HPDE6-E6E7 (cell line): Measurements from ENCODE around the gene BAHCC1.
A peak's percentile ranks its signal among the peaks of the same experiment; 100 is the strongest.

Experiments
- DNase-seq: peaks from one replicate; pipeline ENCODE4 v3.0.0; 2011; ENCODE audit warnings: missing footprints; ENCODE audit errors: extremely low spot score

Gene BAHCC1

DNA sequence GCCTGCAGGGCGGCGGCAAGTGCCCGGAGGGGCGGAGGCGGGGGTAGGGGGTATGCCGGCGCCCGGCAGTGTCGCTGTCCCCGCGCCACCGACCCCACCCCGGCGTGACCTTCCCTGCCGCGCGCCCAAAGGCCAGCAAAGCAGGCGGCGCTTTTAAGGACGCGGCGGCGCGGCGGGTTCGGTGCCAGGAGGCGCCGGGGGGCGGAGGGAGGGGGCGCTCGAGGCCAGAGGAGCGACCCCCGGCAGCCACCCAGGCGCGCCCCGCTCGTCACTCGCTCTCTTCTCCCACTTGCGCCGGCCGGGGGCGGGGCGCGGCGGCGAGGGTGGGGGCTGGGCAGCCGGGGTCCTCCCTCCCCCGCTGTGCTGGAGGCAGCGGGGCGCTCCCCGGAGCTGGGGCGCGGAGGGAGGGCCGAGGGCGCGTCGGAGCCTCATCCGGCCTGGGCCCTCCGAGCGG lies 8.6 kb upstream of the BAHCC1 start:
- no peak for DNase-seq

DNA sequence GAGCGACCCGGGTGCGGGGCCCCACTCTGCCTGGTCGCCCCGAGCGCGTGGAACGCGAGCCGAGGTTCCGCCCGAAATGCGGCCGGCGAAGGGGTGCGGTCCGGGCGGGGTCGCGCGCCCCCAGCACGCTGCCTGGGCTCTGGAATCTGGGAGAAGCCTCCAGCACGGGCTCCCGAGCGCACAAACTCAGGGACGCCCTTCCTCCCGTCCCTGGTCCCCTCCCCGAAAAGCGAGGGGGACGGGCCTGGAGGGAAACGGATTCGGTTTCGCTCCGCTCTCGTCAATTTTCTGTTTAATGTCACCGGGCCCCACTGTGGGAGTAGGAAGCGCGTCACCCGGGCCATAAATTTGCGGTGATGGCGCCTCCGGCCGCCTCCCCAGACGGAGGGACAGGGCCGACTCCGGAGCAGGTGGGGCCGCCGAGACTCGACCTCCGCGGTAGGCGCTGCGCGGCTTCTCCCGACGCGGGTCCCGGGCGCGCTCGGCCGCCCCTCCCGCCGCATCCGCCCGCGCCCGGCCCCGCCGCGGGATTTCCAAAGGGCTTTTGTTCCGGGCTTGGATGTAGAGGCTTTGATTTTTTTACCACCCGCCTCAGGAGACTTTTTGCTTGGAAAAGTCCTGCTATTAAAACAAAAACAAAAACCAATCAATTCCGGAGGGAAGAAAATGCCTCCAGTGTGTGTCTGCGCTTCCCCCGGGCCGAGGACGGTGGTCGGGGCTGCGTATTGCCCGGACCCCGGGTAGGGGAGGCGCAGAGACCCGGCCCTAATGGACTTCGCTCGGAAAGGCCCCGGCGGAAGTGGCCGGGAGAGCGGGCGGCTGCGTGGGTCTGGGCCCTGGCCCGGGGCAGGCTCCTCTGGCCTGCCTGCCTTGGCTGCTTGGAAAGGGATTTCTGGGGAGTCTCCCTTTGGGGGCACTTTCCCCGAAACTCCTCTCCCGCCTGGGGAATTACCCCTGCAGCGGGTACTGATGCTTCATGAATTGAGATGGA lies 7.9 kb upstream of the BAHCC1 start:
- no peak for DNase-seq

DNA sequence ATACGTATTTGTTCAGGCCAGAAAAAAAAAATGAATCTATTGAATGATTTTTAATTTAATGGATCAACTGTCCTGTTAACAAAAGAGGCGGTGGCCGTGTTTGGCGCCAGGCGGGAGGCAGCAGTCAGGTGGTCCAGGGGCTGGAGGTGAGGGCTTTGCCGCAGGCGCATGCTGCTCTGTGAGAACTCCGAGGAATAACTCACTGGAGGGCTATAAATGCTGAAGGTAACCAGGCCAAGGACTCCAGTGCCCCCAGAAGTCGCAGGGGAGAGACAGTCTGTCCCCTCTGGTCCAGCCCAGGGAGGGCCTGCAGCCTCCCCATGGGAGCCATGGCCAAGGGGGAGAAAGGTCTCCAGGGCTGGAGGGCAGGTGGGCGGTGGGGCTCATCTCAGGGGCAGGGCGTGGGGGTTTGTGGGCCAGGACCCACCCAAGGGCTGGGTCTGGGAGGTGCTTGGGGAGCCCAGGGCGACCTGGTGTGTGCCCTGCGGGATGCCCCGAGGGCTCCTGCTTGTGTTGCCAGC lies 7.1 kb upstream of the BAHCC1 start:
- no peak for DNase-seq

DNA sequence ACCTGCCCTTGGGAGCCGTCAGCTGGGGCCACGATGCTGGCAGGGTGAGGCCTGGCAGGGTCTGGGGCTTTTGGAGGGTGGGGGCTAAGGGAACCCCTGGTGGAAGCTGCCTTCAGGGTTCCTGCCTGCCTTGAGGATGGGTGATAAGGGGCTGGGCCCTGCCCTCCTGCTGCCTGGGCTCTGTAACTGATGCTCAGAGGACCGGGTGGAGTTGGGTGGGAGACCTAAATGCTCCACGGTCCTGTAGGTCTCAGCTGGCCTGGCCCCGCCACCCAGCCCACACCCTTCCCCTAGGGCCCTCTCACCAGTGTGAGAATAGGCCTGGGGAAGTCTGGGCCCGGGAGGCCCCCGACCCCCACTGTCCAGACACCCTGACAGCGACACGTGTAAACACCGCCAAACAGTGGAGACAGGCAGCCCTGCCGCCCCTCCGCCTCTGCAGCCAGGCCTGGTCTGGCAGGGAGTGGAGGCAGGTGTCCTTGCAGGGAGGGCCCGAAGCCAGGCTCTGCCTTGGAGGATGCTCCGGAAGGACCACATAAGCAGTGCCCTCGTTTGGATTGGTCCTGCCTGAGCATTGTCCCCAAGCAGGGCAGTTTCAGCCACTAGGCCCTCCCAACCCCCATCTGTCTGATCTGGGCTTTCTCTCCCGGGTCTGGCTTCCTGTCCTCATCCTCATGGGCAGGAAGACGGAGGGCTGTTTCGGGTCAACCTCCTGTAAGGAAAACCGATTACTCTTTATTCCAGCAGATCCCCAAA lies 6.5 kb upstream of the BAHCC1 start:
- DNase-seq: no peak

DNA sequence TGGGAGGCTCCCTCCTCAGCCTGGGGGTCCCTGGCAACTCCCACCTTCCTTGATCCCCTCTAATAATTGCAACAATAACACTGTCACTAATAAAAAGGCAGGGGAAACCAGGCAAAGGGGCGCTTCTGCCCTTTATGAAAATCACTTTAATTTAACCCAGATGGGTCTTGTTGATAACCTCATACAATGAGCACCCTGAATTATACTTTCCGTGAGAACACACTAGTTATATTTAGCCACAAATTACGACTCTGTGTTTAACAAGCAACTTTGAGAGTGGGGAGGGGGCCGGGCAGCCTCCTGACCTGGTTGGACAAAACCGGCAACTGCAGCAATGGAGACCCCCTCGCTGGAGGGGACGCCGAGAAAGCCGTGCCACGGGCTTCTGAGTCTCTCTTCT lies 5.7 kb upstream of the BAHCC1 start:
- DNase-seq: no peak

DNA sequence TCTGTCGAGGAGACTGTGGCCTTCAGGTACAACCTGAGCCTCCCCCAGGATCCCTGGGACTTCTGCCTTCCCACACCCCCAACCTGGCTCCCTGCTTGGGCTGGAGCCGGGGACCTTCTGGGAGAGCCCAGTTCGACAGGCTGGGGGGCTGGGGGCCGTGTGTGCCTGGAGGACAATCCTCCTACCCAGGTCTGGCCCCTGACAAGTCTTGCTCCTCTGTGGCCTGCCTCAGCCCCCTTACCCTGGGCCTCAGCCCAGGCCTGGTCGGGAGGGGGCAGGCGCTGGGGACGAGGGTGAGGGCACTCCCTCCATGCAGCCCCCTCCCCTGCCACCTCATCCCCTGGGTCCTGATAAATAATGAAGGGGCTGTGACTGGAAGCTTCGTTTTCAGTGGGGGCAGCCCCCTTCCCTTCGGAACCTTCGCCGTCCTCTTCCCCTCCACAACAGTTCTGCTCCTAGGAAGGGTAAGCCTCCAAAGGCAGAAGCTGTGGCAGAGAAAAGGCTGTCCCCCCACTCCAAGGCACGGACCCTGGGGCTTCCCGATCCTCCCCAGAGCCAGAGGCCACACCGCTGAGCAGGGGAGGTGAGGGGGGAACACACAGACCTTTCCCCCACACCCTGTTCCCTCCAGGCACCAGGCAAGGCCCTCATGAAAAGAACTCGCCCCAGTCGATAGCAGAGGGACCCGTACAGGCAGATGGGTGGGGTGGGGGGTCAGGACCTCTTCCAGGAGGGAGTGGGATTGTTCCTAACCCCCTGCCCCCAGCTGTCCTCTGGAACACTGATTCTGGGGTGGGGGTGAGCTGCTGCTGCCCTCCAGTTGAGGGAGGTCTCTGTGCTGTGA lies 5.0 kb upstream of the BAHCC1 start:
- no peak for DNase-seq

DNA sequence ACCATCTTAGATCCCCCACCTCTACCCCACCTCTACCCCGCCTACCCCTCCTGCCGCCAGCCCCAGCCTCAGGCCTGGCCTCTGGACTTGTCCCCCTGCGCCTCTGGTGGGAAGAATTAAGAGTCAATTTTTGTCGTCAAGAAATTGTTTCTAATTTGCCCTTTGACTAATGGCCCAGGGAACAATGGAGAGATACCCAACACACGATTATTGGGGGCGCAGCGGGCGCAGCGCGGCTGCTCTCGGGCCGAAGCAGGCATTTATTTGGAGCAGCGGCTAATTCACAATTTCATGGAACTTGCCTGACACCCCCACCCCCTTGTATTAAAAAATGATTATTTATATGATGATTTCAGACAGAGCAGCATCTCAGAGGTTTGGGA lies 4.4 kb upstream of the BAHCC1 start:
- no peak for DNase-seq

DNA sequence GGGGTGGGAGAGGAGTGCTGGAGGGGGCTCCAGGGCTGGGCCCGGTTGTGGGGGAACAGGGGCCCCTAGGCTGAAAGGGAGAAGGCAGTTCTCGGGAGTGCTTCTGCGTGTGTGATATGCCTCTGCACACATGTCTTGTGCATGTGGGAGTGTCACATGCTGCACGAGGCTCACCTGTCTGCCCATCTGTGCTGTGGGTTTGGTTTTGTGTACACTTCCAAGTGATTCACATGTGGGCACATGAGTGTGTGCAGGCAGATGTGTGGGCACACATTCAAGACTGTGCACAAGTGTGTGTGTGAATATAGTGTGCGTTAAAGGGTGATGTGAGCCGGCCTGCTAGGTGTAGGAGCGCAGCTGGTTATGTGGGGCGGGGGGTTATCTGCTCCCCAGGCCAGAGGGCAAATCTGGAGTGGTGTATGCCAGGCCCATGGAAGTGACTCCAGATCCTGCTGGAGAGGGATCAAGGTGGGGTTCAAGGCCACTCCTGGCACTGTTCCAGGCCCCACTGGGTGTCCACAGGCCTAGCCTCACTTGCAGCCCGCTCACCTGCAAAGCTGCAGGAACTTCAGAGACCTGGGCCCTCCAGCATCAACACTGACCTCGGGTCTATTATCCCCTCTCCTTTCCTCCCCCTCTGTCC lies 3.8 kb upstream of the BAHCC1 start:
- DNase-seq: no peak

DNA sequence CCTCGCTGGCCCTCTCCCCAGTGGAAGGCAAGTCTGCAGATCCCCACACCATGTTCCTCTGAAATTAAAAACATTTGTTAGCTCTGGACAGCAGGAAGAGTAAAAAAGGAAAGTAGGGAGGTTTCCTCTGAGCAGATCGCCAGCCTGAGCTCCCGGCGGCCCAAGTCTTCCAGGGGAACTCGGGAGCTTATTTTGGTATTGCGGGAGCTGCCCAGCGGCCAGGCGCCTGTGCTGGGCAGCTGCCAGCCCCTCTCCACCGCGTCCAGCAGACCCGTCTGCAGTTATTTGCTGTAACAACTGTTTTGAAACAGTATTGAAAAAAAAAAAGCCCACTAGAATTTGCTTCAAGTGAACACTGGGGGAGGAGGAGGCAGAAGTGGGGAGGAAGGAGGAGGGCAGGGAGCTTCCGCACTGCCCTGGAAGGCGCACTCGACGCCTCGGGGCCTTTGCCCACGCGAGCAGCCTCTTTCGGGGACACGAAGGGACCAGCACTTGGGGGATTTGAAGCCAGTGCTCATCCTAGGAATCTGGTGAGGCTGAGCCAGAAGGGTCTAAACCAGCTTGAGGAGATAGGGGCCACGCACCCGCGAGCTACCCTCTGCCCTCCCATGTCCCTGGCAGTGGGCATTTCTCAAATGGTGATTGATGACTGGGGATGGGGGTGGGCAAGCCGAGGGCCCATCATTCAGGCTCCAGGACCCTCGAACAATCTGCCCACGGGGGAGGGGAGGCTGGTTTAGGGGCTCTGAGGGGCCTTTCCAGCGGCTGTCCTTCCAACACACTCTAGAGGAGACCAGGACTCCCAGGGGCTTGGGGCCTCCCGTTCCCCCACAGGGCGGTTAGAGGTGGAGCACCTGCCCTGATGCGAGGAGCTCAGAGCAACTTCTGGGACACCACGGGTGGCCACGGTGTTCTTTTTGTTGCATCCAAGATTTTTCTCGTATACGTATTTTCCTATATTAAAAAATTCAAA lies 3.0 kb upstream of the BAHCC1 start:
- DNase-seq: no peak

DNA sequence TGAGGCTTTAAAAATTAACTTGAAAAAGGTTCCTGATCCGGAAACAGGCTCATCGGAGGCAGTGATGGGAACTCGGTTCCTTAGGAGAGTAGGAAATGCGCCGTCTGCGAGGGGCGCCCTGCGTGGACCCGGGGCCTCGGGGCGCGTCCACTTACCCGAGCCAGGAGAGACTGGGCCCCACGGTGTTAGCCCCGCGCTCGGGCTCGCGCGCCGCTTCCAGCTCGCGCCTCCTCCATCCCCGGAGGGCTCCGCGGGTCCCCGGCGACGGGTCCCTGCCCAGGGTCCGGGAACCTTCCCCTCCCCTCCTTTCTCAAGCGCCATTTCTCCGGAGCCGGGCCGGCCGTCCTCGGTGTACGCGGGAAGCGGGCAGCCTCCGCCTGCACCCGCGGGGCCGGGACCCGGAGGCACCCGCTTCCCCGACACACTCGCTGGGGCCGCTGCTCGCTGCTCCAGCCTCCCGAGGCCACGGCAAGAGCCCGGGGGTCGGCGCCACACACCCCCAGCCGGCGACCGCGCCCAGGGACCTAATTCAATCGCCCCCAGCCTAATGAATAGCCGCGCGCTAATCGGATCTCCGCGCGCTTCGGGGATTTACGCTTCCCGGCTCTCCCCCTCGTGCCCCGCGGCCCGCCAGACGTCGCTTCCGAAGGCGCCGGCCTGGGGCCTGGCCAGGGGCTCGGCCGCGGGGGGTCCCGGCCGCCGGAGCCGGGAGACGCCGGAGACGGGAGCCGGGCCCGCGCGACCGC lies 2.2 kb upstream of the BAHCC1 start:
- no peak for DNase-seq

DNA sequence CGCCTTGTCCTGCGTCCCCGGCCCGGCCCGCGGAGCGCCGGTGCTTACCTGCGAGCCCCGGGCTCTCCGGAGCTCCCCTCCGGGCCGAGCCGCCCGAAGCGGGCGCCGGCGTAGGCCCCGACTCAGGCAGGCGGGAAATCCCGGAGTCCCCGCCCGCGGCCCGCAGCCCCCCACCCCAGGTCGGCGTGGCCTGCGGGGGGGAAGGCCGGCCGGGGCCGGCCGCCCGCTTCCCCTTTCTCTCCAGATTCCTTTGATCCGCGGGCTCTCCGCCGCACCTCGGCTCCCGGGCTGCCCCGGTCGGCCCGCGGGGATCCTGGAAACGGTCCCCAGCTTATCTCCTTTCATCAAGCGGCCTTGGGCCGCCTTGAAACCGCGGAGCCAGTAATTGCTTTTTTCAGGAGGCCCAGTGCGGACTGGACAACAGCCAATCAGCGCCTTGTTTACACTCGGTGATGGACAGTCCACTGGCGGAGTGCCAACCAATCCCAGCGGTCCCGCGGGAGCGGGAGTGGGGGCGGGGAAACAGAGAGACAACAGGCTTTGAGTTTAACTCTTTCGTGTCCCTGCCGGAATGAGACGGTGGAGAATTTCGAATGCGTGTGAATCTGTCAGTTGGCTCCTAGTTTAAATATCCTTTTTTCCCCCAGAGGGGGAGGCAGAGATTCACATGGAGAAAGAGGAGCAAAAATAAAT lies 1.4 kb upstream of the BAHCC1 start:
- peak; percentile 99 for DNase-seq

DNA sequence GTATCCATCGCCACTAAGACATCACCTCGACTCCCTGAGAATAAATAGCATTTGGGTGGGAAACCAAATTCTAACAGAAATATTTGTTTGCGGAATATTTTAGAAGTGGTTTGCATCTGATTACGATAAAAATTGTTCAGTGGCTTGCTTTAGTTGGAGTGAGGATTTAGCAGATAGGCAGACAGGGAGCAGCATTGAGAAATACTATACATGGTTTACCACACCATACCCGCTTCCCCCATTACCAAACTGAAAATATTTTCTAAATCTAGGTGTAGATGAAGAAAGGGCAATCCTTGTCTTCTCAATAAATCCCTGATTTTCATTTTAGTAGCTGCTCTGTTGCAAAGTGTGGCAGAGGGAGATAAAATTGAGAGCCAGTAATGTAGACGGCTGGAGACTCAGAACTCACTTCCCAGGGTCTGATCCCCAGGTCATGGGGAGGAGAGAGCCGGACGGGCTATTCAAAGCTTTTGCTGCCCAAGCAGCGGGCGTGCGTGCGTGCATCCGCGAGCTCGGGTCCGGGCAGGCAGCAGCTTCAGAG lies 808 bp upstream of the BAHCC1 start:
- DNase-seq: no peak

DNA sequence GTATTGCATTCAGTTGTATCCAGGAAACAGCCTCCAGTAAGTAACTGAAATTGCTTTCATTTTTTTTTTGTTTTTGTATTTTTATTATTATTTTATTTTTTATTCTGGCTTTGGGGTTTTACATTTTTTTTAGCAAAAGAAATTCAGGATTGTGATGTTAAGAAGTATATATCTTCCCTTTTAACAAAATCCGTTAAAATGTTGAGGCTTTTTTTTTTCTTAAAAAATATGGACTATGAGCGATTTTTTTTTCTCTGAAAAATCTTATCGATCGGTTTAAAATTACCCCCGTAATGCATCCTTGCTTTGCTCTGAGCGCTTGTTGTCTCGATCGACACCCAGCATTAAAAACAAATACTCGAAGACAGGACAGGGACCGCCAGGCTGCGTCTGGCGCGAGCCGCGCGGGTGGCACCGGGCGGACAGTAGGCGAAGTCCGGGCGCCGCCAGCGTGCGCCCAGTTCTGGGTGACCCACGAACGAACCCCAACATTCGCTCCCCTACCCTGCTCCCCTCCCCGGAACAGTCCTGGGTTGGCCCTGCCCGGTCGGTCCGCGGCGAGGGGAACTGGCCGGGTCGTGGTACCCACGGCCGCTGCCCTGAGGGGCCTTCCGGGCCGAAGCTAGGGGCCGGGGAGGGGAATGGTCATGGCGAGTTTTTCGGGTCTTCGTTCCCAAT lies 482 bp downstream of the BAHCC1 start:
- DNase-seq: no peak

DNA sequence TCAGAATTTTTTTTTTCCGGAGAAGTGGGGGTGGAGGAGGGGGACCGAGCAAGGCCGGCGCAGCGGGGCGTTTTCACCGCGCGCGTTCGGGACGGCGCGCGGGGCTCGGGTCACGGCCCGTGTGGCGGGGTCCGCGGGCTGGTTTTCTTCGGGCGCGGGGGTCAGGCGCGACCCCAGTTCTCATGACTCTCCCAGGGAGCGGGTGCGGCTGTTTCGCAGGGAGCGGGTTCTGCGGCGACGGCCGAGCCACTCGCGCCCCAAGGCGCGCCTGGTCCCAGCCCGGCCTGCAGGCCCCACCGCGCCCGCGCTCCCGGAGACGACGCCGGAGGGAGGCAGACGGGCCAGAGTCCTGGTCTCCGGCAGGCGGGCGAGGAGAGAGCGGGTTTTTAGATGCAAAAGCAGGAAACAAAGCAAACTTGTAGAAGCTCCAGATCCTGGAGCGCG lies 1.0 kb downstream of the BAHCC1 start:
- DNase-seq: no peak

DNA sequence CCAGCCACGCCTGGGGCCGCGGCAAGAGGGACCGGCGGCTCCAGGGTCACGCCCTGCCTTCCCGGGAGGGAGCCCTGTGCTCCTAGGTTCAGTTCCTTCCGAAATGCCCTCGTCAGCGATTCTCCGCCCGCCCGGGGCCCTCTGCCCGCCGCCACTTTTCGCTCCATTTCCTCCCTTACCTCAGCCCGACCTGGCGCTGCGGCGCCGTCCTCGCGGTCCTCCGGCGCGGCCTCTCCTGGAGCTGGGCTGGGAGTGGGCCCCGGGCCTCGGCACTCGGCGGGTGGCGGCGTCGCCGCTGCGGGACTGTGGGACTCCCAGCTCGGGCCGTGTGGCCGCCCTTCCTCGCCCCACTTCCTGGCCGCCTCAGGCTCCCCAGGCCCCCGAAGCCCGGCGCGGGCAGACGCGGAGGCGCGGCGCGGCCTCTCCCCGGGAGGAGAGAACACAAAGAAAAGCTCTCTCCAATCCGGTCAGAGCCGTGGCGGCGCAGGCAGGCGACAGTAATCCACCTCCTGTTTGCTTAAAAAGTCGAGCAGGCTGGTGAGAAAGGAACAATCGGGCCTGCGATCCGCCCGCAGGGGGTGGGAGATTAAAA lies 1.6 kb downstream of the BAHCC1 start:
- no peak for DNase-seq

DNA sequence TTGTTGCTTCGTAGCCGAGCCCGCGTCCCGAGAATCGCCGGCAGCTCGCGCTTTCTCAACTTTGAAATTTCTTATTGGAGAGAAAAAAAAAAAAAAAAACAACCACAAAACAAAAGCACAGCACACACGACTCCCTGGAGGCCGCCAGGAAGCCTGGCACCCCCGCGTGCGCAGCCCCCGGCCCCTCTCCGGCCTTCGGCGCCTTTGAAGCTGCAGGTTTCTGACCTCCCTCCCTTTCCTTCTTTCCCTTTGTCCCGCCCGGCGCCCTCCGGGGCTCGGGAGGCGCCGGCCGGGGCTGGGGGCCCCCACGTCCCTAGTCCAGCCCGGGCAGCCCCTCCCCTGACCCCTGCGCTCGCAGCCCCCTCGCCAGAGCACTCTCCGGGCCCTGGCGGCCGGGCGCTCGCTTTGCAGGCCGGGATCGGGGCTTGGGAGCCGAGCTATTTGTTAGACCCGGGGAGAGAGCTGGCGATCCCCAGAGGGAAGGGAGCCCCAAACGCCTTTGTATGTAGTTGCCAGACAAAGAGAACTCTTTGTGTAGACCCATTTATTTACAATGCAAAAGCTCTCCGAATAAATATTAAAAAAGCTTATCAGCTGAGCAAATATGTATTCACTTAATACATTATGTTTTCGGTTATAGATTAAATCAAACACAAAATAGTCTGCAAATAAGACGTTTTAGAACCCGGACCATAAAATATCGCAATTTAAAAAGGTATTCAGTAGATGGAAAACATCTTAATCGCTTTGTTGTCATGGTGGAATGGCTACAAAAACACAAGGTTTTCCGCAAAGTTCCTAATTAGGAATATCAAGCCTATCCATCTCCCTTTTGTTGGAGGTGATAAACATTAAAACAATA lies 2.3 kb downstream of the BAHCC1 start:
- DNase-seq: no peak
